GM12878 (cell line): ENCODE data around the gene TMEM25. TPM values are rescaled to one million over a fixed set of nuclear protein-coding genes. Genes with fewer than 3 reads are reported as not detected.
A peak's percentile ranks its signal among the peaks of the same experiment; 100 is the strongest.

Experiments
- ATAC-seq: fragments of 200-7000 bp; cut with Tn5 transposase; 3 replicates; pipeline ENCODE4 v1.9.1; 2020; ENCODE audit warnings: mild to moderate bottlenecking, moderate library complexity
- BruUV-seq: library from RNA; stranded (reverse); fragments of 400-500 nt; replicated peaks from 2 replicates; lab custom pipeline; 2021; lab: Mats Ljungman, UMichigan
- CTCF ChIA-PET: fragments of 300-600 bp; sonication (Branson Sonifier 250); formaldehyde crosslinking; extraction: SDS; loops from one replicate; lab custom pipeline; 2021; ENCODE audit warnings: inconsistent platforms; lab: Yijun Ruan, JAX
- POLR2A ChIA-PET: fragments of 350-600 bp; formaldehyde crosslinking; extraction: SDS; loops from one replicate; lab custom pipeline; 2021; ENCODE audit warnings: inconsistent platforms; lab: Charles Lee
- RAD21 ChIA-PET: fragments of 300-600 bp; sonication (Branson Sonifier 250); formaldehyde crosslinking; loops from one replicate; lab custom pipeline; 2023; ENCODE audit warnings: antibody characterized with exemption; ENCODE audit not compliant: unreplicated experiment; lab: Charles Lee
- SMC1A ChIA-PET: fragments of 300-600 bp; sonication (Branson Sonifier 250); formaldehyde crosslinking; loops from one replicate; lab custom pipeline; 2023; ENCODE audit not compliant: unreplicated experiment, uncharacterized antibody; lab: Charles Lee
- DNase-seq: peaks from one replicate; pipeline ENCODE4 v3.0.0-alpha.2; 2011; ENCODE audit warnings: low read depth, low spot score
- FAIRE-seq: peaks from 3 replicates; lab custom pipeline; 2011; peaks lifted over from hg19 to GRCh38; lab: Jason Lieb, UNC
- H2AFZ ChIP-seq: 2 replicates; pipeline ENCODE4 v1.6.0; 2011; ENCODE audit warnings: low read depth, low read length, control low read depth; ENCODE audit not compliant: control insufficient read depth
- H3K27ac ChIP-seq: 2 replicates; pipeline ENCODE4 v1.5.1; 2011; ENCODE audit warnings: control low read depth; ENCODE audit not compliant: control insufficient read depth, insufficient read depth
- H3K27me3 ChIP-seq, 2 experiments: replicated peaks in 1 of 2; 2 replicates each; pipeline versions ENCODE4 v1.6.0 to v1.6.1; 2011; ENCODE audit warnings: low read length in 1 of 2; ENCODE audit not compliant: control insufficient read depth in 2 of 2, insufficient read depth in 2 of 2
- H3K36me3 ChIP-seq, 2 experiments: 2 replicates each; pipeline ENCODE4 v1.5.1; 2011; ENCODE audit warnings: low read length in 1 of 2; ENCODE audit not compliant: control insufficient read depth in 2 of 2, insufficient read depth in 2 of 2
- H3K4me1 ChIP-seq: 2 replicates; pipeline ENCODE4 v1.6.1; 2011; ENCODE audit warnings: mild to moderate bottlenecking, low read length, moderate library complexity, mixed read lengths; ENCODE audit not compliant: control insufficient read depth, insufficient read depth
- H3K4me2 ChIP-seq: 2 replicates; pipeline ENCODE4 v1.6.0; 2011; ENCODE audit warnings: control low read depth; ENCODE audit not compliant: control insufficient read depth, insufficient read depth
- H3K4me3 ChIP-seq: fragments of 200-600 bp; sonication (generic); 2 replicates; pipeline ENCODE4 v1.5.1; 2016
- H3K79me2 ChIP-seq: 2 replicates; pipeline ENCODE4 v1.6.0; 2011; ENCODE audit warnings: low read length; ENCODE audit not compliant: control insufficient read depth, insufficient read depth
- H3K9ac ChIP-seq: 2 replicates; pipeline ENCODE4 v1.8.0; 2011; ENCODE audit warnings: low read length, control low read depth, mixed read lengths; ENCODE audit not compliant: control insufficient read depth, insufficient read depth
- H3K9me3 ChIP-seq: replicated peaks from 3 replicates; pipeline ENCODE4 v1.5.1; 2011; ENCODE audit warnings: mild to moderate bottlenecking, low read length; ENCODE audit not compliant: control insufficient read depth, insufficient read depth
- H4K20me1 ChIP-seq: 2 replicates; pipeline ENCODE4 v1.6.0; 2011; ENCODE audit not compliant: control insufficient read depth, insufficient read depth
- ASH2L ChIP-seq: fragments of 300-600, 200-600 bp; sonication (generic); IDR thresholded peaks from 2 replicates; pipeline ENCODE4 v1.6.1; 2017; ENCODE audit warnings: low read depth, mild to moderate bottlenecking, borderline replicate concordance
- CBX3 ChIP-seq: fragments of 200-600 bp; sonication (generic); IDR thresholded peaks from 2 replicates; pipeline ENCODE4 v1.6.1; 2016; ENCODE audit warnings: low read depth, borderline replicate concordance
- DPF2 ChIP-seq: fragments of 450-650 bp; IDR thresholded peaks from 2 replicates; pipeline ENCODE4 v1.6.1; 2017; ENCODE audit warnings: mild to moderate bottlenecking
- FOS ChIP-seq: IDR thresholded peaks from 3 replicates; pipeline ENCODE4 v1.6.1; 2011; ENCODE audit warnings: borderline replicate concordance; ENCODE audit not compliant: insufficient read length; ENCODE audit errors: extremely low read depth
- IRF5 ChIP-seq: fragments of 450-650 bp; IDR thresholded peaks from 2 replicates; pipeline ENCODE4 v1.6.1; 2017; ENCODE audit warnings: borderline replicate concordance
- NFXL1 ChIP-seq: fragments of 450-650 bp; IDR thresholded peaks from 2 replicates; pipeline ENCODE4 v1.6.1; 2017; ENCODE audit warnings: antibody characterized with exemption, mild to moderate bottlenecking, borderline replicate concordance
- NFYA ChIP-seq: IDR thresholded peaks from 2 replicates; pipeline ENCODE4 v1.6.1; 2011; ENCODE audit warnings: low read depth, mild to moderate bottlenecking, low read length, improper control_type of control experiment, borderline replicate concordance
- NFYB ChIP-seq: IDR thresholded peaks from 2 replicates; pipeline ENCODE4 v1.6.1; 2011; ENCODE audit warnings: low read depth, mild to moderate bottlenecking, low read length, improper control_type of control experiment, moderate library complexity; ENCODE audit not compliant: insufficient read depth
- PAX8 ChIP-seq: fragments of 450-650 bp; IDR thresholded peaks from 2 replicates; pipeline ENCODE4 v1.6.1; 2017; ENCODE audit warnings: mild to moderate bottlenecking, moderate library complexity
- PML ChIP-seq: IDR thresholded peaks from 2 replicates; pipeline ENCODE4 v1.6.1; 2012; ENCODE audit warnings: low read length, inconsistent platforms
- POLR2AphosphoS5 ChIP-seq: IDR thresholded peaks from 2 replicates; pipeline ENCODE4 v1.6.1; 2011; ENCODE audit warnings: mild to moderate bottlenecking, low read length, inconsistent platforms
- SKIL ChIP-seq: fragments of 450-650 bp; IDR thresholded peaks from 2 replicates; pipeline ENCODE4 v1.6.1; 2017; ENCODE audit warnings: mild to moderate bottlenecking, low read depth, inconsistent platforms; ENCODE audit not compliant: poor library complexity, severe bottlenecking
- SP1 ChIP-seq: IDR thresholded peaks from one replicate; pipeline ENCODE4 v1.6.1; 2011; ENCODE audit warnings: low read depth, low read length
- WRNIP1 ChIP-seq: IDR thresholded peaks from 2 replicates; pipeline ENCODE4 v1.6.1; 2011; ENCODE audit warnings: low read depth, low read length, improper control_type of control experiment, borderline replicate concordance
- ZNF207 ChIP-seq: fragments of 450-650 bp; IDR thresholded peaks from 2 replicates; pipeline ENCODE4 v1.6.1; 2014; ENCODE audit warnings: antibody characterized with exemption, mild to moderate bottlenecking, borderline replicate concordance
- ZNF217 ChIP-seq: fragments of 450-650 bp; IDR thresholded peaks from 2 replicates; pipeline ENCODE4 v1.6.1; 2017; ENCODE audit warnings: antibody characterized with exemption, mild to moderate bottlenecking
- WGBS: methylation state at CpG from one replicate; pipeline ENCODE4 v1.1.6; 2016; ENCODE audit warnings: low lambda C conversion rate; ENCODE audit not compliant: insufficient replicate concordance, insufficient coverage; ENCODE audit errors: missing lambda C conversion rate; 5-methylcytosine and 5-hydroxymethylcytosine counted together
- in situ Hi-C: fragments of 300-500 bp; cut with MboI; formaldehyde crosslinking; loops from 9 replicates; pipeline ENCODE4 v1.14.3; 2018; ENCODE audit warnings: mixed read lengths
- intact Hi-C: fragments of 100-400 bp; cut with micrococcal nuclease; formaldehyde crosslinking; loops from one replicate; pipeline ENCODE4 v1.14.2; 2022; ENCODE audit not compliant: unreplicated experiment
- polyA plus RNA-seq, 11 experiments: library from polyadenylated mRNA; depleted of rRNA in 4 of 11; unstranded in 6 of 11; stranded (reverse) in 5 of 11; fragments of >200 nt; fragmentation: Nextera tagmentation in 4 of 11; fragmentation: Illumina TruSeq in 1 of 11; extraction: Ambion mirVana in 4 of 11; extraction: Trizol in 1 of 11; gene quantifications; 1 replicate in 1 of 11; 2 replicates in 10 of 11; pipeline versions ENCODE4 v1.2.1 to v1.2.3, GENCODE V29; 2011 to 2016; ENCODE audit warnings: inconsistent platforms in 2 of 11, missing spikeins in 2 of 11, low read depth in 1 of 11
- total RNA-seq, 4 experiments: library from RNA; depleted of rRNA in 3 of 4; stranded (reverse); fragments of >200 nt in 3 of 4; fragmentation: Illumina TruSeq in 1 of 4; extraction: Trizol in 1 of 4; gene quantifications; 2 replicates each; pipeline versions ENCODE4 v1.2.1 to v1.2.3, GENCODE V29; 2013 to 2021
- TF ChIP-seq, protein P1 (sequence below): fragments of 450-650 bp; IDR thresholded peaks from 2 replicates; pipeline ENCODE4 v1.6.1; 2016; ENCODE audit warnings: mild to moderate bottlenecking, moderate library complexity, borderline replicate concordance

The TMEM25 gene
- total and polyA plus RNA-seq, 10 of the 15 experiments (the other 5 are each of a cell fraction or from before 2014, with no cell fraction given) = 1.4 to 13.9 (median 7.8) TPM

DNA sequence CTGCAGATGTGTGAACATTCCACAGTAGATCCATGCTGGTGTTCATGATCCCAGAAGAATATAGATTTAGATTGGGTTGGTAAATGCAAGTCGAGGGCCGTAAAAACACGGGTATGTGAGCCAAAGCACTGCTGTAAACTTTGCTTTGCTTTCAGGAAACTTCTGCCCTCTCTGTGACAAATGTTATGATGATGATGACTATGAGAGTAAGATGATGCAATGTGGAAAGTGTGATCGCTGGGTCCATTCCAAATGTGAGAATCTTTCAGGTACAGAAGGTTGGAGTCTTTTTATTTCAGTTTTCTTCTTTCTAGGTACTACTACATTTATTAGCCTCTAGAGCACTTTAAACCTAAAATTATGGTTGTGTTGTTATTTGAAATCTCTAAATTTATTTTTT, 40.0 kb upstream of the TMEM25 start (continued):
- TF ChIP-seq PAX8 (no peak), FOS (no peak), PML (no peak), ZNF207 (no peak), SKIL (no peak), POLR2AphosphoS5 (no peak), SP1 (no peak), NFYB (no peak)

DNA sequence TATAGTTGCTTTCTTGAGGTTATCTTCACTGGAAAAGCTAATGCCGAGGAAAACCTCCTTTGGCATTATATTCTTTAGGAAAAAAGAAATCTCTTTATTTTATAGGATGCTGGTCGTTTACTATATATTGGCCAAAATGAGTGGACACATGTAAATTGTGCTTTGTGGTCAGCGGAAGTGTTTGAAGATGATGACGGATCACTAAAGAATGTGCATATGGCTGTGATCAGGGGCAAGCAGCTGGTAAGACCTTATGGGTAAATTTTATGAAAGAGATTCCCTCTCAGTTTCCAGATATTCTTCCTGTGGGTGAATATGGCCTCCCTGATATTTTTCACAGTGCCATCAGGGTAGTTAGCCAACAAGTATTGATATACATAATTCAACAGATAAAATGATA, 33.2 kb upstream of the TMEM25 start:
- POLR2A ChIA-PET = interaction anchor here (0.6 kb wide), 2 partner anchors 39 to 502 kb away, joined by 3 to 5 read pairs; no protein-coding TSS in a partner anchor
- no peak overlapping the region for H3K4me2 ChIP-seq
- in situ Hi-C loops = loop anchor here (25.0 kb wide), 1 partner anchor 111 kb away; no protein-coding TSS in a partner anchor
- CTCF ChIA-PET = no interaction called here
- no peak for FAIRE-seq
- intact Hi-C loops = no loop called here
- RAD21 ChIA-PET = no interaction called here
- H3K4me1 ChIP-seq = no peaks in the 10 kb centered on the region
- BruUV-seq = TSS peak; percentile 41
- H3K36me3 ChIP-seq = peaks cover 16 to 61% of the 10 kb centered on the region in 2 experiments
- no peak overlapping the region for H3K27ac ChIP-seq
- no peak for DNase-seq
- WGBS = 88% methylated on average over 4 of the region's 4 CpGs
- H2AFZ ChIP-seq = no peak overlapping the region
- H4K20me1 ChIP-seq = no peaks in the 10 kb centered on the region
- no peaks in the 10 kb centered on the region for H3K27me3 ChIP-seq
- H3K9me3 ChIP-seq = no peaks in the 10 kb centered on the region
- no peak overlapping the region for H3K4me3 ChIP-seq
- no peak overlapping the region for H3K9ac ChIP-seq
- ATAC-seq = no peak
- SMC1A ChIA-PET = no interaction called here
- H3K79me2 ChIP-seq = no peaks in the 10 kb centered on the region
- TF ChIP-seq CBX3 (no peak), ASH2L (no peak), DPF2 (no peak), WRNIP1 (no peak), IRF5 (no peak), NFYA (no peak), NFXL1 (no peak), ZNF217 (no peak)
- TF ChIP-seq, protein P1, sequence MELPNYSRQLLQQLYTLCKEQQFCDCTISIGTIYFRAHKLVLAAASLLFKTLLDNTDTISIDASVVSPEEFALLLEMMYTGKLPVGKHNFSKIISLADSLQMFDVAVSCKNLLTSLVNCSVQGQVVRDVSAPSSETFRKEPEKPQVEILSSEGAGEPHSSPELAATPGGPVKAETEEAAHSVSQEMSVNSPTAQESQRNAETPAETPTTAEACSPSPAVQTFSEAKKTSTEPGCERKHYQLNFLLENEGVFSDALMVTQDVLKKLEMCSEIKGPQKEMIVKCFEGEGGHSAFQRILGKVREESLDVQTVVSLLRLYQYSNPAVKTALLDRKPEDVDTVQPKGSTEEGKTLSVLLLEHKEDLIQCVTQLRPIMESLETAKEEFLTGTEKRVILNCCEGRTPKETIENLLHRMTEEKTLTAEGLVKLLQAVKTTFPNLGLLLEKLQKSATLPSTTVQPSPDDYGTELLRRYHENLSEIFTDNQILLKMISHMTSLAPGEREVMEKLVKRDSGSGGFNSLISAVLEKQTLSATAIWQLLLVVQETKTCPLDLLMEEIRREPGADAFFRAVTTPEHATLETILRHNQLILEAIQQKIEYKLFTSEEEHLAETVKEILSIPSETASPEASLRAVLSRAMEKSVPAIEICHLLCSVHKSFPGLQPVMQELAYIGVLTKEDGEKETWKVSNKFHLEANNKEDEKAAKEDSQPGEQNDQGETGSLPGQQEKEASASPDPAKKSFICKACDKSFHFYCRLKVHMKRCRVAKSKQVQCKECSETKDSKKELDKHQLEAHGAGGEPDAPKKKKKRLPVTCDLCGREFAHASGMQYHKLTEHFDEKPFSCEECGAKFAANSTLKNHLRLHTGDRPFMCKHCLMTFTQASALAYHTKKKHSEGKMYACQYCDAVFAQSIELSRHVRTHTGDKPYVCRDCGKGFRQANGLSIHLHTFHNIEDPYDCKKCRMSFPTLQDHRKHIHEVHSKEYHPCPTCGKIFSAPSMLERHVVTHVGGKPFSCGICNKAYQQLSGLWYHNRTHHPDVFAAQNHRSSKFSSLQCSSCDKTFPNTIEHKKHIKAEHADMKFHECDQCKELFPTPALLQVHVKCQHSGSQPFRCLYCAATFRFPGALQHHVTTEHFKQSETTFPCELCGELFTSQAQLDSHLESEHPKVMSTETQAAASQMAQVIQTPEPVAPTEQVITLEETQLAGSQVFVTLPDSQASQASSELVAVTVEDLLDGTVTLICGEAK = no peak
